Measurements from ENCODE around the gene STK24.

GRCh38 chr13:98450026-98450425, 126.9 kb downstream of the STK24 start:
- TF ChIP-seq ESRRG (CRISPR knock-in tag; IDR thresholded peaks at IDR 0.05) (no peak), ARNTL (CRISPR knock-in tag; IDR thresholded peaks at IDR 0.05; ENCODE audit: borderline replicate concordance, low read depth) (no peak), TOX (CRISPR knock-in tag; IDR thresholded peaks at IDR 0.05; ENCODE audit: borderline replicate concordance) (no peak), CREB5 (CRISPR knock-in tag; IDR thresholded peaks at IDR 0.05; ENCODE audit: low read depth) (no peak), ZFP30 (CRISPR knock-in tag; IDR thresholded peaks at IDR 0.05) (no peak), TCF4 (CRISPR knock-in tag; IDR thresholded peaks at IDR 0.05; ENCODE audit: borderline replicate concordance) (no peak), POU6F1 (CRISPR knock-in tag; IDR thresholded peaks at IDR 0.05; ENCODE audit: borderline replicate concordance, low read depth) (no peak), ZNF565 (CRISPR knock-in tag; conservative IDR thresholded peaks at IDR 0.05; ENCODE audit: low read depth) (no peak), ISL1 (CRISPR knock-in tag; IDR thresholded peaks at IDR 0.05) (no peak)
- TF ChIP-seq, protein P1, sequence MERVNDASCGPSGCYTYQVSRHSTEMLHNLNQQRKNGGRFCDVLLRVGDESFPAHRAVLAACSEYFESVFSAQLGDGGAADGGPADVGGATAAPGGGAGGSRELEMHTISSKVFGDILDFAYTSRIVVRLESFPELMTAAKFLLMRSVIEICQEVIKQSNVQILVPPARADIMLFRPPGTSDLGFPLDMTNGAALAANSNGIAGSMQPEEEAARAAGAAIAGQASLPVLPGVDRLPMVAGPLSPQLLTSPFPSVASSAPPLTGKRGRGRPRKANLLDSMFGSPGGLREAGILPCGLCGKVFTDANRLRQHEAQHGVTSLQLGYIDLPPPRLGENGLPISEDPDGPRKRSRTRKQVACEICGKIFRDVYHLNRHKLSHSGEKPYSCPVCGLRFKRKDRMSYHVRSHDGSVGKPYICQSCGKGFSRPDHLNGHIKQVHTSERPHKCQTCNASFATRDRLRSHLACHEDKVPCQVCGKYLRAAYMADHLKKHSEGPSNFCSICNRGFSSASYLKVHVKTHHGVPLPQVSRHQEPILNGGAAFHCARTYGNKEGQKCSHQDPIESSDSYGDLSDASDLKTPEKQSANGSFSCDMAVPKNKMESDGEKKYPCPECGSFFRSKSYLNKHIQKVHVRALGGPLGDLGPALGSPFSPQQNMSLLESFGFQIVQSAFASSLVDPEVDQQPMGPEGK (CRISPR knock-in tag; IDR thresholded peaks at IDR 0.05; ENCODE audit: borderline replicate concordance), result no peak
- TF ChIP-seq, protein P2, sequence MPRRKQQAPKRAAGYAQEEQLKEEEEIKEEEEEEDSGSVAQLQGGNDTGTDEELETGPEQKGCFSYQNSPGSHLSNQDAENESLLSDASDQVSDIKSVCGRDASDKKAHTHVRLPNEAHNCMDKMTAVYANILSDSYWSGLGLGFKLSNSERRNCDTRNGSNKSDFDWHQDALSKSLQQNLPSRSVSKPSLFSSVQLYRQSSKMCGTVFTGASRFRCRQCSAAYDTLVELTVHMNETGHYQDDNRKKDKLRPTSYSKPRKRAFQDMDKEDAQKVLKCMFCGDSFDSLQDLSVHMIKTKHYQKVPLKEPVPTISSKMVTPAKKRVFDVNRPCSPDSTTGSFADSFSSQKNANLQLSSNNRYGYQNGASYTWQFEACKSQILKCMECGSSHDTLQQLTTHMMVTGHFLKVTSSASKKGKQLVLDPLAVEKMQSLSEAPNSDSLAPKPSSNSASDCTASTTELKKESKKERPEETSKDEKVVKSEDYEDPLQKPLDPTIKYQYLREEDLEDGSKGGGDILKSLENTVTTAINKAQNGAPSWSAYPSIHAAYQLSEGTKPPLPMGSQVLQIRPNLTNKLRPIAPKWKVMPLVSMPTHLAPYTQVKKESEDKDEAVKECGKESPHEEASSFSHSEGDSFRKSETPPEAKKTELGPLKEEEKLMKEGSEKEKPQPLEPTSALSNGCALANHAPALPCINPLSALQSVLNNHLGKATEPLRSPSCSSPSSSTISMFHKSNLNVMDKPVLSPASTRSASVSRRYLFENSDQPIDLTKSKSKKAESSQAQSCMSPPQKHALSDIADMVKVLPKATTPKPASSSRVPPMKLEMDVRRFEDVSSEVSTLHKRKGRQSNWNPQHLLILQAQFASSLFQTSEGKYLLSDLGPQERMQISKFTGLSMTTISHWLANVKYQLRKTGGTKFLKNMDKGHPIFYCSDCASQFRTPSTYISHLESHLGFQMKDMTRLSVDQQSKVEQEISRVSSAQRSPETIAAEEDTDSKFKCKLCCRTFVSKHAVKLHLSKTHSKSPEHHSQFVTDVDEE (CRISPR knock-in tag; IDR thresholded peaks at IDR 0.05), result no peak
